ENCODE data around the gene SCYGR5. TPM values are rescaled to one million over a fixed set of nuclear protein-coding genes. Genes with fewer than 3 reads are reported as not detected.

SCYGR5 gene
- total and polyA plus RNA-seq, 10 donors: not detected

- Histone ChIP-seq H3K36me3 (no peaks in the 10 kb centered on the region), H3K9me3 (no peaks in the 10 kb centered on the region), H3K4me3 (no peak overlapping the region), H3K27me3 (replicated peaks in 1 of 7) (peaks cover 0 to 11% (median 0%) of the 10 kb centered on the region in 7 donors), H3K4me1 (no peaks in the 10 kb centered on the region), H3K27ac (no peak overlapping the region)
- DNase-seq: no peak
- intact Hi-C loops (cut with DNase I; ENCODE audit: low total_unique reads): no loop called here
- TF ChIP-seq CTCF (IDR thresholded peaks at IDR 0.05 in 8 of 11, conservative IDR thresholded peaks at IDR 0.05 in 3 of 11) (no peak), POLR2A (IDR thresholded peaks at IDR 0.05) (no peak), POLR2AphosphoS5 (IDR thresholded peaks at IDR 0.05) (no peak)
- 77 to 89% (median 82%) methylated on average over 6 of the region's 6 CpGs for whole genome bisulfite sequencing, 5 donors
Observed at GRCh38 chr2:227632827-227633226, 33.8 kb upstream of the SCYGR5 start.

DNA sequence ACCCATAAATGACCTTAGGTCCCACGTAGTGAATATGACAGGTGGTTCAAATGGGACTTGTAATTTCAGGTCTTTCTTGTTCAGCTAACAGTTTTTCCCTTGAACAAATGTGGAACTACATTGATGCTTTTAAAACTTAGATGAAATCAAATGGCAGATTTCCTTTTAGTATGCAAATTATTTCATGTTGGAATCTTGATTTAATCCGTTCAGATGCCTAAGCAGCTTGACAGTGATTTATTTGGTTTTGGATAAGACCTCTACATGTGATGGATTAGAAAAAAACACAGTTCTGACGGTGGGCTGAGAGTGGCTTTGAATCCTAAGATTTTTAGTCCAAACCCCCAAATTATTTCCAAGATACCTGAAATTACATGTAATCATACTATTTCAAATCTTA, 32.4 kb upstream of the SCYGR5 start:
- no peaks in the 10 kb centered on the region for H3K36me3 ChIP-seq
- no peaks in the 10 kb centered on the region for H3K4me1 ChIP-seq
- intact Hi-C loops (cut with DNase I; ENCODE audit: low total_unique reads): no loop called here
- TF ChIP-seq CTCF (IDR thresholded peaks at IDR 0.05 in 8 of 11, conservative IDR thresholded peaks at IDR 0.05 in 3 of 11) (no peak), POLR2AphosphoS5 (IDR thresholded peaks at IDR 0.05) (no peak), POLR2A (IDR thresholded peaks at IDR 0.05) (no peak)
- H3K27ac ChIP-seq: no peak overlapping the region
- DNase-seq: no peak
- H3K4me3 ChIP-seq: no peak overlapping the region
- H3K9me3 ChIP-seq: no peaks in the 10 kb centered on the region
- 63 to 76% (median 75%) methylated on average over 3 of the region's 3 CpGs for WGBS, 5 donors
- peaks cover 0 to 8% (median 0%) of the 10 kb centered on the region in 7 donors for H3K27me3 ChIP-seq (replicated peaks in 1 of 7)

- no peak for TF ChIP-seq POLR2A (IDR thresholded peaks at IDR 0.05)
- TF ChIP-seq POLR2AphosphoS5 (IDR thresholded peaks at IDR 0.05): no peak
- no peak for TF ChIP-seq CTCF (IDR thresholded peaks at IDR 0.05 in 8 of 11, conservative IDR thresholded peaks at IDR 0.05 in 3 of 11)
- WGBS, 5 donors: 23 to 56% (median 32%) methylated on average over 2 of the region's 2 CpGs
Observed at GRCh38 chr2:227642656-227643055, 23.9 kb upstream of the SCYGR5 start.

GRCh38 chr2:227643990-227644551, 22.5 kb upstream of the SCYGR5 start:
- 80 to 91% (median 87%) methylated on average over 5 of the region's 5 CpGs for WGBS, 5 donors
- intact Hi-C loops (cut with DNase I; ENCODE audit: low total_unique reads): no loop called here

More at GRCh38 chr2:227642656-227643055, 23.9 kb upstream of the SCYGR5 start:
- peaks cover 0 to 4% (median 0%) of the 10 kb centered on the region in 7 donors for H3K27me3 ChIP-seq (replicated peaks in 1 of 7)
- intact Hi-C loops (cut with DNase I; ENCODE audit: low total_unique reads): no loop called here
- no peaks in the 10 kb centered on the region for H3K36me3 ChIP-seq
- H3K27ac ChIP-seq: no peak overlapping the region
- no peak for DNase-seq
- H3K4me1 ChIP-seq: no peaks in the 10 kb centered on the region
- H3K4me3 ChIP-seq: no peak overlapping the region
- H3K9me3 ChIP-seq: no peaks in the 10 kb centered on the region

More at GRCh38 chr2:227643990-227644551, 22.5 kb upstream of the SCYGR5 start:
- no peaks in the 10 kb centered on the region for H3K36me3 ChIP-seq
- no peak overlapping the region for H3K27ac ChIP-seq
- no peak overlapping the region for H3K4me3 ChIP-seq
- no peak for TF ChIP-seq POLR2AphosphoS5 (IDR thresholded peaks at IDR 0.05)
- no peak for TF ChIP-seq CTCF (IDR thresholded peaks at IDR 0.05 in 8 of 11, conservative IDR thresholded peaks at IDR 0.05 in 3 of 11)
- TF ChIP-seq POLR2A (IDR thresholded peaks at IDR 0.05): no peak
- no peaks in the 10 kb centered on the region for H3K9me3 ChIP-seq
- DNase-seq: no peak
- H3K27me3 ChIP-seq (replicated peaks in 1 of 7): peaks cover 0 to 4% (median 0%) of the 10 kb centered on the region in 7 donors
- H3K4me1 ChIP-seq: no peaks in the 10 kb centered on the region
